HG03108 (cell line): ENCODE results near the gene B4GALT1.
"Not testable (repeated sequence)": the region's sequence is repeated elsewhere in the genome, so short reads cannot be mapped to it uniquely, and the experiment has no call there.

Experiments used
- ATAC-seq: cut with Tn5 transposase; IDR thresholded peaks from one replicate; pipeline ENCODE4 v1.9.1; 2021; ENCODE audit warnings: moderate library complexity; ENCODE audit not compliant: unreplicated experiment

Gene B4GALT1

GRCh38 chr9:33185406-33185805, 18.3 kb upstream of the B4GALT1 start:
- ATAC-seq, result no peak

- no peak for ATAC-seq
Observed at GRCh38 chr9:33184963-33185362, 17.8 kb upstream of the B4GALT1 start.

- no peak for ATAC-seq
Observed at GRCh38 chr9:33182519-33182918, 15.4 kb upstream of the B4GALT1 start.

DNA sequence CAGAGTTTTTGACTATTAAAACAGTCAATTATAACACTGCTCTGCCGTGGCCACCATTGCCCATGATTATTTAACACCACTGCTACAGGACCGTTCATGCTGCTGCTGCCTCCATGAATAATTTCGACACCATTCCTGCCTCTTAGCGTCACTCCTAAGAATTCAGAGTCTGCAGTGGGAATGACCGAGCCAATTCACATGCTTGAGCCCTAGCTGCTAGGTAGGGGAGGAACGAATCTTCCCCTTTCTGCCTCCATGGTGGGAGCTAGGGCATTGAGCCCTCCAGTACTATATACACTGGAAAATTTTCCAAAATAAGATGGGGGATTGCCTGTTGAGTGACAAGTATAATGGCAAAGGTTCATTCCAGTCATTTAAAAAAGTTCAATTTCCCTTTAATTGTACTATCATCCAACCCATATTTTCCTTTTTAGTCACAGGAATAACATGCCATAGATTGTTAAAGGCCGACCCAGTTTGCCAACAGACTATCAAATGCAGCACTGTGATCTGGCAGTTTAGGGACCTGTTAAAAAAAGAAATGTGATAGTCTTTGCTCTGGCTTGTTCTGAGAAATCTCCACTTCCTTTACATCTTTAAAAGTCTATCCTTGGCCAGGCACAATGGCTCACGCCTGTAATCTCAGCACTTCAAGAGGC, 13.5 kb upstream of the B4GALT1 start:
- no peak for ATAC-seq

DNA sequence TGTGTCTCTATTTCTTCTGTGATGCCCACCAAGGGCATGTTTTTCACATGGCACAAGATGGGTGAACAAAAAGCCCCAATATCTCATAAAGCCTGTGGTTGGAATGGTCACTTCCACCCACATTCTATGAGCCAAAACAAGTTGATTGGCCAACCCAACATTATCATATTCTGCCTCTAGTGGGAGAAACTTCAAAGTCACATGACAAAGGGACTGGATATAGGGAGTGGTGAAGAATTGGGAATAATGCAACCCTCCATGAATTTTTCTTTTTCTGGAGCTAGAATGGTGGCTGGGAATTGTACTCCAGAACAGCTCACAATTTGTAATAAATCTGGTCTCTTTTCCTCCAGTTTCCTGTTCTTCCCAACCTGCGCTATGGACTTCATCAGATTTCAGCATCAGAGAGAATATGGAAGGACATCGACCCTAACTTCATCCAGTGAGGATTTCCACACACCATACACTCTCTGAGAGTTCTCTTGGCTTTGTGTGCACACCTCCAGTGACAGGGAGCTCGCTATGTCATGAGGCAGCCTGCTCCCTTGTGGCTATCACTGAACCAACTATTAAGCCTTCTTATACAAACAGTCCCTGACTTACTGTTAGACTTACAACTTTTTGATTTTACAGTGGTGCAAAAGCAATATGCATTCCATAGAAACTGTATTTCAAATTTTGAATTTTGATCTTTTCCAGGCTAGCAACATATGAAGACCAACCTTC, 12.0 kb upstream of the B4GALT1 start:
- no peak for ATAC-seq

GRCh38 chr9:33177639-33178038, 10.5 kb upstream of the B4GALT1 start:
- ATAC-seq, result peak; percentile 95

DNA sequence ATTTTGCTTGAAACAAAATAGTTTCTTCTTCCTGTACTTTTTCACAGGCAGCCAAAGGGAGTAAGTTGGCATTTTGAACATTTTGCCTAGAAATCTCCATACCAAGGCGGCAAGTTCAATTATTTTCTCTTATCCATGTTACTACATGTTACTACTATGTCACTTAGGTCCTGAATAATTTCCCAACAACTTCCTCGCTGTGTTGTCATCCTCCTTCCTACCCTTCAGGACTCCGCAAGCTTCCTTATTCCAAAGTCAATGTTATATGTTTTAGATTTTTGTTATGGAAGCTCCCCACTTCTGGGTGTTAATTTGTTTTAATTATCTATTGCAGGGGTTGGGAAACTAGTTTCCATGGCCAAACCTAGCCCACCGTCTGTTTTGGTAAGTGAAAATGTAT, 9.9 kb upstream of the B4GALT1 start:
- ATAC-seq, result no peak

DNA sequence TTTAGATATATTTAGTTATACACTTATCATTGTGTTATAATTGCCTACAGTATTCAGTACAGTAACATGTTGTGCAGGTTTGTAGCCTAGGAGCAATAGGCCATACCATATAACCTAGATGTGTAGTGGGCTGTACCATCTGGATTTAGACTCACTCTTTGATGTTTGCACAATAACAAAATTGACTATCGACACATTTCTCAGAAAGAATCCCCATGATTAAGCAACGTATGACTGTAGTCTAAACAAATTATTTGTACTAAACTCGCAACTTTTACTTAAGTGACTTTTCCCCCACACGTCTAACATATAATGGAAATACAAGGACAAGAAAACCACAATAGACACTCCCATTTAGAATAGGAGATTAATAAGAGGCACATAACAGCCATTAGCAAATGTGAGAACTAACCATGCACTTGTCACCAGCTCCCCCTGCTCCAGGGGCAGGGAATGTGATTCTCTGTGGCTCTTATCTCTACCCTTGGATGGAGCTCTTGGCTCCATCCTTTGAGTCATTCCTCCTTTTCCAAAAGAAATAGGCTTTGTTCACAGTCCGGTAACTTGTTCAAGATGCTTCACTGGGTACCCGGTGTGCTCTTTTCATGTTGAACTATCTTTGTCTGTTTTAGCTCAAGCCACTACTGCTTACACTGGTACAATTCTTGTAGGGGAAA, 8.7 kb upstream of the B4GALT1 start:
- ATAC-seq, result no peak

GRCh38 chr9:33172256-33173238, 5.4 kb upstream of the B4GALT1 start:
- ATAC-seq, result no peak

GRCh38 chr9:33170464-33171415, 3.6 kb upstream of the B4GALT1 start:
- ATAC-seq, result no peak

GRCh38 chr9:33168941-33169544, 1.9 kb upstream of the B4GALT1 start:
- ATAC-seq, result no peak

DNA sequence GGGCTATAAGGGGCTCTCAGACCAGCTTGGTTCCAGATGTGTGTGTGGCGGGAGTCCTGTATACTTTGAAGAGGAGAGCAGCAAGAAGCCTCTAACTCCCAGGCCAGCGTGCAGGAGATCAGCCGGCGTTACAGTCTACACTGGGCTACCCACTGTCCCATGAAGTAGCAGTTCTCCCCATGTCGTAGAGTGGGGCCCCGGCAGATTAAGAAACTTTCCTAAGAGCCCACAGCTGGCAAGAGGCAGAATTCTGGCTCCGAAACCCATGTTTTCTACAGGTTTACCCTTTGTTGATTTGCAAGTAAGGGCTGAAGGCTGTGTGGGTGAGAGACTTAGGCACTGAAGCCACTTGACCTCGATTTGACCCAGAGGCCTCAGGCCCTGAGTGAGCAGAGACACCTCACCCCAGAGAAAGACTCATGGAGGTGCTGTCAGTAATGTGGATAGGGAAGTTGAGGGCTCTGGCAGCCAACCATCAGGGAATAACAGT, 881 bp upstream of the B4GALT1 start:
- no peak for ATAC-seq

DNA sequence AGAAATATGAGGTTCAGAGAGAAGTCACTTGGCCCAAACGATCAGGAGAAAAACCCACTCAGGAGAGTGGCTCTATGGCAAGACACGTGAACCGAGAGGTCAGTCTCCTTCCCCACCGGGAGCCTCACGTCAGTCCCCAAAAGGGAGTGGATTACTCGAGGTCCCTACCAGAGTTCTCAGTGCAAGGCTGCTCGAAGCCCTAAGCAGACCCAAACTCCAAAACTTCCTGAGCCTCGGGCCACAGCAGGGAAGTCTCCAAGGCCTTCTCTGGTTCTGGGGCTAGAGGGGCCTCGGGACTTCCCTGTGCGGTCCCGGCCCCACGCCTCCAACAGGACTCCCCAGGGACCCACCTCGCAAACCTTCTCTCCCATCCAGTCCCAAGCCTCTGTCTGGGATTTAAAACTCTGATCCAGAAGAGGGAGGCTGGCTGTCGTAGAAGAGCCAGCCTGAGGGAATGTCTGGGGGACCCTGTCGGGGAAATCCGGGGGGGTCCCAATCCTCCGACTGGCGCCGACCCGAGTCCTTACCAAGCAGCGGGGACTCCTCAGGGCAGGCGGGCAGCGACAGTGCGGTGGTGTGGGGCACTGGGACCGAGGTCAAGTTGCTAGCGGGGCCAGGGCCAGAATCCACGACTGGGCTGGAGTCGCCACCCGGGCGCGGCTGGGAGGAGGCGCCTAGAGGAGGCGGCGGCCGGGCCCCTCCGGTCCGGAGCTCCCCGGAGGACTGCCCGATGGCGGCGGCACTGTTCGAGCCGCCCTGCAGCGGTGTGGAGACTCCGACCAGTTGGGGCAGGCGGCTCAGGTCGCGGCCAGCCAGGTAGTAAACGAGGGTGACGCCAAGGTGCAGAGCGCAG, 679 bp downstream of the B4GALT1 start:
- peak; percentile 0 for ATAC-seq

GRCh38 chr9:33165263-33166151, 1.6 kb downstream of the B4GALT1 start:
- ATAC-seq, result peak; percentile 27

GRCh38 chr9:33164921-33165262, 2.2 kb downstream of the B4GALT1 start:
- ATAC-seq, result not testable (repeated sequence)

DNA sequence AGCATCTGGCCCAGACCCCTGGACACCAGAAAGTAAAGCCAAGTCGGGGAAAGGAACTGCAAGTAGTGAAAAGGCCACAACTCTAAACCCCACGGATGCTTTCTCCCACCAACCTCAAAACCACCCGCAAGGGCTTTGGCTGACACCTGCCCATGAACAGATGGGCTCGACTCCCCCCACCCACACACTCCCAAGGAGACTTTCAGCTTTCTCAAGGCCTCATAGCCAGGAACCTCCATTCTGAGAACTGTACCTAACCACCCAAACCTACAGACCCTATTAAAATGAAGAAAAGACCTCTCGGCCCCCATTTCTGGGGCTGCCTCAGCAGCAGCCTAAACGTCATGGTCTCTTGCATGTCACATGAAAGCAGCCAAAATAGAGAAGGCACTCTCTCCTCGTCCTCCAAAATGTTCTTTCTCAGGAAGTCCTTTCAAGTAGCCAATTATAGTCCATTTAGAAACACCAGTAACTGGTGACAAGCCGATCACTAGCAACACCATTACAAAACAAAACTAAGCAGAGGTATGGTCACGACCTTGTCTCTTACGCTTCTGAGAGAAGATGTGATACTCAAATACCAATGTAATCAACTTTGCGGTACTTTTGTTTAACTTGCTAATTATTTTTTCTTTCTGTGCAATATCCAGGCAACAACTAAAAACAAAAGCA, 2.9 kb downstream of the B4GALT1 start:
- ATAC-seq, result no peak
